ENCODE measurements around the gene PNKP.

Gene PNKP

DNA sequence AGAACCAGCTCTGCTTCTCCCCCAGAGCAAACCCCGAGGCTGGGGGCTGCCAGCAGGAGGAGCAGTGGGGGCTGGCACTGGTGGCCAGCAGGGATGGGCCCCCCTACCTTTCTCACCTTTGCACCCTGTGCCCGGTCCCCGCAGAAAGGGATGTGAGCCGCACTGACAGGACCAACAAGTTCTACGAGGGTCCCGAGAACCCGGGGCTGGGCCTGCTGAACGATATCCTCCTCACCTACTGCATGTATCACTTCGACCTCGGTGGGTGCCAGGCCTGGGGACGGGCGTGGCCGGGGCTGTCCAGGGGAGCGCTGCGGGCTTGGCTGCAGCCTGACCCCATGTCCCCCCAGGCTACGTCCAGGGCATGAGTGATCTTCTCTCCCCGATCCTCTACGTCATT is 16.7 kb upstream of the PNKP start:
- Mint-ChIP-seq H3K4me1 (peaks cover 4% of the 10 kb centered on the region), H3K27me3 (no peaks in the 10 kb centered on the region), H3K4me3 (no peak overlapping the region), H3K27ac (no peak overlapping the region), H3K9me3 (no peaks in the 10 kb centered on the region), H3K36me3 (ENCODE audit: low read depth) (peaks cover 24% of the 10 kb centered on the region)
- ATAC-seq (no peak), DNase-seq (no peak)

DNA sequence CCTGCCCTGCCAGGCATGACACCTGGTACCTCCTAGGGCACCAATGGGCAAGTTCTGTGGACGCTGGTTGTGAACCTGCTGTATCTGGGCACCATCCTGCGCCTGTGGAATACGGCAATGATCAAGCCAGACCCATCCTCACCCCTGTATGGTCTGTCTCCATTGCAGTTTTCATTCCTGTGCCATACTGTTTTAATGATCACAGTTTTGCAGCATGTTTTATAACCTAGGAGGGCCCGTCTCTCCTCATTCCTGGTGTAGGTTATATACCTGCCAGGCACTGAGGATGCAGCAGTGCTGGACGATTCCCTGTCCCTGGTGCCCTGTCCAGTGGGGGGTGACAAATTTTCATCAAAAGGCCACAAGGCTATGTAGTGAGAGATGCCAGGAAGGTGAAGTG is 15.7 kb upstream of the PNKP start:
- DNase-seq (no peak), ATAC-seq (no peak)
- Mint-ChIP-seq H3K4me1 (peaks cover 13% of the 10 kb centered on the region), H3K36me3 (ENCODE audit: low read depth) (peaks cover 28% of the 10 kb centered on the region), H3K27me3 (no peaks in the 10 kb centered on the region), H3K4me3 (no peak overlapping the region), H3K9me3 (no peaks in the 10 kb centered on the region), H3K27ac (no peak overlapping the region)

DNA sequence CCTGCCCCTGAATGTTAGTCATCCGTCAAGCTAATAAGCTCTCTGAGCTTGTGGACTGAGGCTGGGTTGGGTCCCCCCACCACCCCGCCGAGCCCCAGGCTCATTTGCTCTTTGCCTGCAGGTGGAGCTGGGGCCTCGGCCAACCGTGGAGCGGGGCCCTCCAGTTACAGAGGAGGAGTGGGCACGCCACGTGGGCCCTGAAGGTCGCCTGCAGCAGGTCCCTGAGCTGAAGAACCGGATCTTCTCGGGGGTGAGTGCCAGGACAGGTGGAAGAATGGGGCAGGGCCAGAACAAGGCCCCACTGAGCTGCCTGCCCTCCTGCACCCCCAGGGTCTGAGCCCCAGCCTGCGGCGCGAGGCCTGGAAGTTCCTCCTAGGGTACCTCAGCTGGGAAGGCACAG is 15.3 kb upstream of the PNKP start:
- peaks cover 15% of the 10 kb centered on the region for H3K4me1 Mint-ChIP-seq
- H3K4me3 Mint-ChIP-seq, result no peak overlapping the region
- no peaks in the 10 kb centered on the region for H3K9me3 Mint-ChIP-seq
- ATAC-seq (no peak), DNase-seq (no peak)
- peaks cover 30% of the 10 kb centered on the region for H3K36me3 Mint-ChIP-seq (ENCODE audit: low read depth)
- no peaks in the 10 kb centered on the region for H3K27me3 Mint-ChIP-seq
- H3K27ac Mint-ChIP-seq, result no peak overlapping the region

DNA sequence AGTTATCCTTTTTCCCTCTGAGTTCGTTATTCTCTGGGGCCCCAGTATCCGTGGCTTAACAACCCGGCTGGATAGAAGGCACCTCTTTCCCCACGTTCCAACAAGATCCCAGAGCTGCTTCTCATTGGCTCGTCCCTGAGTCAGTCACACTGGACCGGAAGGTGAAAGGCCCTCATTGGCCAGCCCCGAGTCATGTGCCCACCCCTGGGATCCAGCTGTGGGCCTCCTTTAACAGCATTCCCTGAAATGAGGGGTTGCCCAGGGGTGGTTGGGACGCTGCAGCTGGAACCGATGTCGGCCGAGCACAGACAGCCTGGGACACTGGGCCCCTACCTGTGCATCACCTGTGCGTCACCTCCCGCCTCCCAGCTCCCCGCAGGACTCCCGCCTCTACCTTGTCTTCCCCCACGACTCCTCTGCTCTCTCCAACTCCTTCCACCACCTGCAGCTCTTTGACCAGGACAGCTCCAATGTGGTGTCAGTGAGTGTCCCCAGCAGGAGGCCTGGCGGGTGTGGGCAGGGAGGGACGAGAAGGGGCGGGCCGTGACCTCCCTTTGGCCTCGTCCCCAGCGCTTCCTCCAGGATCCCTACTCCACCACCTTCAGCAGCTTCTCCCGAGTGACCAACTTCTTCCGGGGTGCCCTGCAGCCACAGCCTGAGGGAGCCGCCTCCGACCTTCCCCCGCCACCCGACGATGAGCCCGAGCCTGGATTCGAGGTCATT is 14.5 kb upstream of the PNKP start:
- no peak overlapping the region for H3K4me3 Mint-ChIP-seq
- H3K27me3 Mint-ChIP-seq, result no peaks in the 10 kb centered on the region
- no peak overlapping the region for H3K27ac Mint-ChIP-seq
- peaks cover 15% of the 10 kb centered on the region for H3K4me1 Mint-ChIP-seq
- DNase-seq (no peak), ATAC-seq (no peak)
- no peaks in the 10 kb centered on the region for H3K9me3 Mint-ChIP-seq
- H3K36me3 Mint-ChIP-seq (ENCODE audit: low read depth), result peaks cover 30% of the 10 kb centered on the region

DNA sequence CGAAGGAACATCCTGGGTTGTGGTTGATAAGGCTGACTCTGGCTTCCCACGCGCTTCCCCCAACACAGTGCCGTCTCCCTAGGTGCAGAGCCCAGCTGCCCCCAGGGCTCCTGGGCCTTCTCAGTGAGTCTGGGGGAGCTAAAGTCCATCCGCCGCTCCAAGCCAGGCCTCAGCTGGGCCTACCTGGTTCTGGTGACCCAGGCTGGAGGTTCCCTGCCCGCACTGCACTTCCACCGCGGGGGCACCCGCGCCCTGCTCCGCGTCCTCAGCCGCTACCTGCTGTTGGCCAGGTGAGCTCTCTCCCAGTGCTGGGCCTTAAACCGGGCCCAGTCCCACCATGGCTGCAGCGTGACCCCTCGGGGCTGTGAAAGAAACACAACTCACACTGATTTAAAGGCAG is 13.8 kb upstream of the PNKP start:
- no peaks in the 10 kb centered on the region for H3K27me3 Mint-ChIP-seq
- no peak overlapping the region for H3K4me3 Mint-ChIP-seq
- no peak overlapping the region for H3K27ac Mint-ChIP-seq
- no peaks in the 10 kb centered on the region for H3K9me3 Mint-ChIP-seq
- H3K4me1 Mint-ChIP-seq, result peaks cover 15% of the 10 kb centered on the region
- DNase-seq, result no peak
- ATAC-seq, result no peak
- peaks cover 26% of the 10 kb centered on the region for H3K36me3 Mint-ChIP-seq (ENCODE audit: low read depth)

DNA sequence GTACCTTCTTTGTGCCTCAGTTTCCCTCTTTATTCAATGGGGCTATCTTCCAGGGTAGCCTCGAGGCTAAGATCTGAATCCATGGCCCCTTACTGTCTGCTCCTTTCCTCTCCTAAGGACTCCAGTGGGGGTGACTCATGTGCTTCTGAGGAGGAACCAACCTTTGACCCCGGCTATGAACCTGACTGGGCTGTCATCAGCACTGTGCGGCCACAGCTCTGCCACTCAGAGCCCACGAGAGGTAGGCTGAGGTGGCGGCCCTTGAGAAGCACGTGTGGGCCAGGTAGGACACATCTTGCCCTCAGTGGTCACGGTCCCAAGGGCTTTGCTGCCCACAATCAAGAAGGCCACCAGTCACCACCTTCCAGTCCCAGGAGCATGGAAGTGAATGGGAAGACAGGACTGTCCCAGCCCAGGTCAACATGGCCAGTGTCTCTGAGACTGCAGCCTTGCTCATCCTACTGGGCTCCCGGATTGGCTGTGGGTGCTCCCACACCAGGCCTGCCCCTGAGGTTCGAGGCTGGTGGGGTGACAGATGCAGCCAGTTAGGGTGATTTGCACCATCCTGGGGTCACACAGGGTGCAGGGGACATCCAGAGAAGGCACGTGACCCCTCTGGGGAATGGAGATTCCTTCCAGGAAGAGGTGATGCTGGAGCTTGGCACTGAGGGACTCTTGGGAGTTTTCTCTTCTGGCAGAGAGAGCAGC is 12.9 kb upstream of the PNKP start:
- peaks cover 25% of the 10 kb centered on the region for H3K36me3 Mint-ChIP-seq (ENCODE audit: low read depth)
- DNase-seq, result no peak
- H3K9me3 Mint-ChIP-seq, result no peaks in the 10 kb centered on the region
- H3K4me1 Mint-ChIP-seq, result peaks cover 22% of the 10 kb centered on the region
- H3K27me3 Mint-ChIP-seq, result no peaks in the 10 kb centered on the region
- no peak overlapping the region for H3K27ac Mint-ChIP-seq
- ATAC-seq, result no peak
- no peak overlapping the region for H3K4me3 Mint-ChIP-seq

DNA sequence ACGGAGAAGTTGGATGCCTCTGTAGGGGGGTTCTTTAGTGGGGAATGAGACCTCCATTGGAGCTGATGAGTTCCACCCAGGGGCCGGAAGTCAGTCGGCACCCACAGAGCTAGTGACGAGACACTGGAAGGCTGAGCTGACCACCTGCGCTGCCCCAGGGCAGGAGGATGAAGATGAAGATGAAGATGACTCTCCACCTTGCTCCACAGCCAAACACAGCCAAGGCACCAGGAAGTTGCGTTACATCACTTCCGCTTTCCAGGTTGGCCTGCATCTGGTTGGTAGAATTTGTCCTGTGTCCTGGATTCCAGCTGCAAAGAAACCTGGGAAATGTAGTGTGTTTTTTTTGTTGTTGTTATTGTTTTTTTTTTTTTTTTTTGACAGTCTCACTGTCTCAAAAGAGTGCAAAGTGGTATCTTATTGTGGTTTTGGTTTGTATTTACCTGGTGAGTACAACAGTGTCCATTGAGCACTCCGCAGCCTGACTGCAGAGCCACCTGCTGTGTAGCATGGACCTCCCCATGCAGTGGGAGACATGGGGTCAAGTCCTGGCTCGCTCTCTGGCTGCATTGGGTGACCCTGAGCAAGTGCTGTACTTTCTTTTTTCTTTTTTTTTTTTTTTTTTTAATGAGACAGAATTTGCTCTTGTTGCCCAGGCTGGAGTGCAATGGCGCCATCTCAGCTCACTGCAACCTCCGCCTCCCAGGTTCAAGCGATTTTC is 12.0 kb upstream of the PNKP start:
- Mint-ChIP-seq H3K27me3 (no peaks in the 10 kb centered on the region), H3K4me3 (no peak overlapping the region), H3K4me1 (peaks cover 27% of the 10 kb centered on the region), H3K27ac (peak overlapping the region; percentile 31), H3K36me3 (ENCODE audit: low read depth) (peaks cover 20% of the 10 kb centered on the region), H3K9me3 (no peaks in the 10 kb centered on the region)
- no peak for ATAC-seq
- no peak for DNase-seq

DNA sequence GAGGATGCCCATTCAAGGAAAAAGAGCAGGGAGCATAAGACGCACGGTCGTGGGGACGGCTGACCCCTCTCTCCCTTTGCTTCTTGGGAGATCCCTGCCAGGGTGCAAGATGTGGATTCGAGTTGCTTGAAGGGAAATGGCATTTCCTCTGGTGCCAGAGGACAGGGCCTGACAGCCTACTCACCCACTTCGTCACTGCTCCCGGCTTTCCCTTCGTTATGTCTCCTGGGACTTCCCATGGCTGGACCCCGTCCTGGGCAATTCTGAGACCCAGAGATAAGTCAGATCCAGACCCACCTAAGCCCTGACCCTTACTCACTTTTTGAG is 11.3 kb upstream of the PNKP start:
- H3K4me1 Mint-ChIP-seq, result peaks cover 30% of the 10 kb centered on the region
- no peak overlapping the region for H3K4me3 Mint-ChIP-seq
- H3K27ac Mint-ChIP-seq, result no peak overlapping the region
- ATAC-seq (no peak), DNase-seq (no peak)
- H3K36me3 Mint-ChIP-seq (ENCODE audit: low read depth), result peaks cover 20% of the 10 kb centered on the region
- no peaks in the 10 kb centered on the region for H3K27me3 Mint-ChIP-seq
- no peaks in the 10 kb centered on the region for H3K9me3 Mint-ChIP-seq

DNA sequence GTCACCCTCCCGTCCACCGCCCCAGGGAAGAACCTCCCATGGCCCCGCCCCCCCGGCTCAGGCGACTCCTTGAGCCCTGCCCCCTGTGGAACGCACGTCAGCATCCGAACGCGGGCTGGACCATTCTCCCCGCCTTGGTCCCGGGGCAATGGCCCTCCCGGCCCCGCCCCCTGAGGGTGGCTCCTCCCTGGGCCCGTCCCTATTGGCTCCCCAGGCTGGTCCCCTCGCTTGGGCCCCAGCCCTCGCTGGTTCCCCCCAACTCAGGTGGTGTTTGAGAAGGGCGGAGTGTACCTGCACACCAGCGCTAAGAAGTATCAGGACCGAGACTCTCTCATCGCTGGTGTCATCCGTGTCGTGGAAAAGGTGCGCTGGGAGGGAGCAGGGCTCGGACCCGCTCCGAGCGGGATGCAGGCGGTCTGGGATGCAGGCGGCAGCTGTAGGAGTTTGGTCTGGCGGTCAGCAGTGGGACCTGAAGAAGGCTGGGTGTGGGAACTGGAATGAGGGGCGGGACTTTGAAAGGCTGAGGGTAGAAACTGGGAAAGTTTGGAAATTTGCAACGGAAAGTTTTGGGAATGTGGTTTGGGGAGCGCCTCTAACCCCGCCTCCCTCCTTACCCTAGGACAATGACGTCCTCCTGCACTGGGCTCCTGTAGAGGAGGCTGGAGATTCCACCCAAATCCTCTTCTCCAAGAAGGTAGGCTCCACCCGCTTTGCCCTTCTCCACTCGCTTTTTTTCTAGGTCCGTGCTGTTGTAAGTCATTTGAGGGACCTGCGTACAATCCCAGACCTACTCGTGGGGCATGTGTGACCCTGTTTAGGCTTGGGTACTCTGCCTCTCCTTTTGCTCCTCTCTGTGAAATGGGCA is 10.7 kb upstream of the PNKP start:
- H3K4me3 Mint-ChIP-seq, result no peak overlapping the region

DNA sequence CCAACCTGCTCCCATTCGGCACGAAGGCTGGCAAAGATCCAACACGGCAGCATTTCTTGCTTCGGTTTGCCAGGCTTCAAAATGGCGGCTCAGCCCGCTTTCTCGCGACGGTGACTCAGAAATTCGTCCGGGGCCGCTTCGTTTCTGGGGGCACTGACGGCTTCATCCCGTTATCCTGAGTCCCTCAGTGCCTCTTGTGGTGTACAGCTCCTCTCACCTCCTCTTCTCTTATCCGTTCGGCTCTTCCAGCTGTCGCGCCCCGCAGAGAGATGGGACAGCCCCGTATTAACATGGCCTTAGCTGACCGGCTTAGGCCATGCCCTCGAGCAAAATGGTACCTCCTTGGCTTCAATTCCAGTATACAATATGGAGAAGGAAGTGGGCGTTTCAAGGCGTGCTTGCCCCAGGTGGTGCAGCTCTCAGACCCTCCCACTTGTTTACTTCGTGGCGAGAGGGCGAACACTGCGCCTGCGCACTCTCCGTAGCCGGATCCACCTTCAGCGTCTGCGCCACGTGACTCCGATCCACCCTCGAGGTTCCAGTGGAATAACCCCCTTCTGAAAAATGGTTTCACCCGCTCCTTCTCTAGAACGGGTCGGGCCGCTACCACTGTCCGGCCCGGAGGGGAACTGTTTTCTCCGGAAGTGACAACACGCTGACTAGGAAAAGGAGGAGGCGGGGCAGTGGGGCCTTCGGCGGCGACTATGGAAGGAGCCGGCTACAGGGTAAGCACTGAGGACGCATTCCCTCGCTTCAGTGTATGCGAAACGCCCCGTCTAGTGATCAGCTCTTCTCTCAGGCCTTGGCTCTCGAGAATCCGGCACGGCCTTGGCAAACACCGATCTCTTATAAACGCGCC is 9.9 kb upstream of the PNKP start, which contains the start of the genes AKT1S1 and TBC1D17:
Gene AKT1S1, minus strand, starts transcription at position 336 of the 859 bp plus-strand sequence. CDS start 4,060 bp downstream, outside the sequence.
Gene TBC1D17, plus strand, starts transcription at position 683 of the 859 bp plus-strand sequence. Its CDS starts 22 bp downstream, at position 705.
- DNase-seq, result peak; percentile 97
- Mint-ChIP-seq H3K4me1 (peaks cover 30% of the 10 kb centered on the region), H3K27me3 (no peaks in the 10 kb centered on the region), H3K4me3 (no peak within 1 kb of the TSS), H3K36me3 (ENCODE audit: low read depth) (peaks cover 14% of the 10 kb centered on the region), H3K9me3 (no peaks in the 10 kb centered on the region), H3K27ac (no peak within 1 kb of the TSS)
- peak; percentile 77 for ATAC-seq

More for the DNA sequence above, 10.7 kb upstream of the PNKP start:
- H3K4me1 Mint-ChIP-seq, result peaks cover 30% of the 10 kb centered on the region
- peaks cover 15% of the 10 kb centered on the region for H3K36me3 Mint-ChIP-seq (ENCODE audit: low read depth)
- H3K9me3 Mint-ChIP-seq, result no peaks in the 10 kb centered on the region
- no peak overlapping the region for H3K27ac Mint-ChIP-seq
- ATAC-seq, result peak; percentile 81
- DNase-seq, result peak; percentile 99
- H3K27me3 Mint-ChIP-seq, result no peaks in the 10 kb centered on the region

DNA sequence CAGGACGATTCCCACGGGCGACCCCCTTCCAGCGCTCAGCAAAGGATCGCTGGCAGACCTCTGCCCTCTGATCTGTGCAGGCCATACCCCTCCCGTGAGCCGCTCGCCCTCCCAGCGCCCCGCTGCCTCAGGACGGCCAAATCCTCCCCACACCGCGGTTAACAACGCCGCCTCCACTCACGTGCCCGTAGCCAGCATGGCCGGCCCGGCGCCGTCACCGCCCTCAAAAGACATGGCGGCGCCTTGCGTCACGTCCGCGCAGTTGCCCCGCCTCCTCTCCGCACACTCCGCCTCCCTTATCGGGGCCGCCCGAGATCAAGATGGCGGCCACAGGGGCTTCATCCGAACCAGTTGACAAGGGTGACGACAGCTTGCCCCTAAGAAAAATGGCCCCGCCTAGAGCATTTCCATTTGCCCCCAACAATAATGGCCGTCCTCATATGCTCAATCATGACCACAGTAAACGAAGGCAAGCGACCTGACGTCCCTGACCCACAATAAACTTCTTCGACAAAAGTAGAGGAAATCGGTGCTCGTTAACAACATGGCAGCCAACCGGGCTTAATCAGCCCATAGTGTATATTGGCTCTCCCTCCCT is 9.1 kb upstream of the PNKP start:
- Mint-ChIP-seq H3K9me3 (no peaks in the 10 kb centered on the region), H3K4me3 (no peak overlapping the region), H3K36me3 (ENCODE audit: low read depth) (peaks cover 14% of the 10 kb centered on the region), H3K4me1 (peaks cover 30% of the 10 kb centered on the region), H3K27me3 (no peaks in the 10 kb centered on the region), H3K27ac (no peak overlapping the region)
- ATAC-seq, result peak; percentile 50
- peak; percentile 97 for DNase-seq

DNA sequence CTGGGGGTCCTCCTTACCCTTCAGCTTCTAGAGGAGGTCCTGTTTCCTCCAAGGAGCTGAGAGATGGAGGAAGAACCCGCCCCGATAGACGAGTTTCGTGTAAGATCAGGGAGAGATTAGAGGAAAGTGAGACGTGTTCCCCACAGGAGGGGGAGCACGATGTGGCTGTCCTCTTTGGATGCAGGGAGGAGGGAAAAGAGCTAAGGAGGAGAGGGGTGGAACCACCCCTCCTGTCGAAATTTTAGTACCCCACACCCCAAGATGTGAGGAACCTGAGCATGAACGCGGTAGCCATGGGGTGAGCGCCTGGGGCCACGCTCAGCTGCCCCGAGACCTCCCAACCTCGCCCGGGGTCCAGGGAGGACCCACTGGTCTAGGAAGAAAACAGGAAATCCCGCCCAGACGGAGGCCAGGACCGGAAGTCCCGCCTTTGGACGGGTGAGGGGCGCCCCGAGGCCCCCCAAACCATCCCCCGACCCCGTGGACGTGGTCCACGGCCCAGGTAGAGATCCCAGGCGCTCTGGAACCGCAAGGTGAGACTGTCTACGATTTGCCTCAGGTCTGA is 8.6 kb upstream of the PNKP start:
- no peaks in the 10 kb centered on the region for H3K27me3 Mint-ChIP-seq
- ATAC-seq (no peak), DNase-seq (peak; percentile 70)
- no peak overlapping the region for H3K4me3 Mint-ChIP-seq
- no peaks in the 10 kb centered on the region for H3K9me3 Mint-ChIP-seq
- H3K27ac Mint-ChIP-seq, result no peak overlapping the region
- peaks cover 30% of the 10 kb centered on the region for H3K4me1 Mint-ChIP-seq
- peaks cover 14% of the 10 kb centered on the region for H3K36me3 Mint-ChIP-seq (ENCODE audit: low read depth)

DNA sequence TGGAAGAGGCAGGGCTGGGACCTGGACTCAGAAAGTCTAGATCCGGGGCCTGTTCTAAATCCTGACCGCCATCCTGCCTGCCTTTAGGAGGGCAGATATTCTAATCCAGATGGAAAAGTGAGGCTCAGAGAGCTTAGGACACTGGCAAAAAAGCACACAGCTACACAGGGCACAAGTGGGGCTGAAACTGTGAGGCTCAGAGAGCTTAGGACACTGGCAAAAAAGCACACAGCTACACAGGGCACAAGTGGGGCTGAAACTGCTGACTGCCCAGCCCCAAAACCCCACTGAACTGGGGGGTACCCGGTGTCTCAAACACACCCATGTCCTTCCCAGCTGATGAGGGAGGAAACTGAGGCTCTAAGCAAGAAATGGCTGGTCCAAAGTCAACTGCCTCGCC is 7.8 kb upstream of the PNKP start:
- Mint-ChIP-seq H3K27me3 (no peaks in the 10 kb centered on the region), H3K9me3 (no peaks in the 10 kb centered on the region), H3K27ac (peak overlapping the region; percentile 65), H3K4me1 (peaks cover 37% of the 10 kb centered on the region), H3K36me3 (ENCODE audit: low read depth) (peaks cover 11% of the 10 kb centered on the region), H3K4me3 (no peak overlapping the region)
- ATAC-seq (no peak), DNase-seq (no peak)
